Neural crest cell (in vitro differentiated cells): Measurements from ENCODE around the gene PIAS1. TPM values are rescaled to one million over a fixed set of nuclear protein-coding genes. Genes with fewer than 3 reads are reported as not detected.
A peak's percentile ranks its signal among the peaks of the same experiment; 100 is the strongest.

Experiments used
- DNase-seq: peaks from one replicate; pipeline ENCODE4 v3.0.0; 2021; ENCODE audit warnings: low read depth, mixed read lengths, low spot score
- H3K27ac Mint-ChIP-seq: one replicate; pipeline ENCODE4 v1.8.0; 2021; ENCODE audit warnings: mild to moderate bottlenecking, mixed read lengths; ENCODE audit not compliant: unreplicated experiment
- H3K27me3 Mint-ChIP-seq: 2 replicates; pipeline ENCODE4 v1.8.0; 2021; ENCODE audit warnings: low read depth, mild to moderate bottlenecking, mixed read lengths
- H3K36me3 Mint-ChIP-seq: 2 replicates; pipeline ENCODE4 v1.8.0; 2021; ENCODE audit warnings: low read depth, mild to moderate bottlenecking, mixed read lengths
- H3K4me1 Mint-ChIP-seq: 2 replicates; pipeline ENCODE4 v1.8.0; 2021; ENCODE audit warnings: mixed read lengths
- H3K4me3 Mint-ChIP-seq: one replicate; pipeline ENCODE4 v1.8.0; 2021; ENCODE audit warnings: mild to moderate bottlenecking, mixed read lengths
- H3K9me3 Mint-ChIP-seq: 2 replicates; pipeline ENCODE4 v1.8.0; 2021; ENCODE audit warnings: mixed read lengths
- CTCF ChIP-seq: fragments of 200-600 bp; sonication (generic); conservative IDR thresholded peaks from 2 replicates; pipeline ENCODE4 v1.5.0; 2021; ENCODE audit warnings: antibody characterized with exemption, mild to moderate bottlenecking
- total RNA-seq: library from RNA; stranded (reverse); gene quantifications from 2 replicates; pipeline ENCODE4 v1.2.1, GENCODE V29; 2021

PIAS1 gene
- total RNA-seq, 1 donor from 2014 or later = 41.3 TPM

GRCh38 chr15:68150187-68150586, 96.1 kb downstream of the PIAS1 start:
- H3K9me3 Mint-ChIP-seq = no peaks in the 10 kb centered on the region
- peaks cover 6% of the 10 kb centered on the region for H3K36me3 Mint-ChIP-seq
- no peaks in the 10 kb centered on the region for H3K27me3 Mint-ChIP-seq
- DNase-seq = no peak
- H3K4me1 Mint-ChIP-seq = peaks cover 16% of the 10 kb centered on the region
- no peak overlapping the region for H3K4me3 Mint-ChIP-seq
- no peak for TF ChIP-seq CTCF
- no peak overlapping the region for H3K27ac Mint-ChIP-seq

- H3K36me3 Mint-ChIP-seq = peaks cover 3% of the 10 kb centered on the region
- H3K27me3 Mint-ChIP-seq = no peaks in the 10 kb centered on the region
- no peak overlapping the region for H3K27ac Mint-ChIP-seq
- no peak for TF ChIP-seq CTCF
- no peaks in the 10 kb centered on the region for H3K9me3 Mint-ChIP-seq
- peaks cover 16% of the 10 kb centered on the region for H3K4me1 Mint-ChIP-seq
- H3K4me3 Mint-ChIP-seq = no peak overlapping the region
- no peak for DNase-seq
These were observed 97.2 kb downstream of the PIAS1 start for GRCh38 chr15:68151277-68151676.

- no peak overlapping the region for H3K27ac Mint-ChIP-seq
- no peak overlapping the region for H3K4me3 Mint-ChIP-seq
These were observed 98.2 kb downstream of the PIAS1 start for GRCh38 chr15:68152342-68152741.

GRCh38 chr15:68154923-68155559, 100.9 kb downstream of the PIAS1 start:
- Mint-ChIP-seq H3K27me3 (no peaks in the 10 kb centered on the region), H3K4me3 (no peak overlapping the region), H3K27ac (no peak overlapping the region), H3K4me1 (peaks cover 11% of the 10 kb centered on the region), H3K9me3 (no peaks in the 10 kb centered on the region), H3K36me3 (peaks cover 1% of the 10 kb centered on the region)
- DNase-seq = peak; percentile 43
- peak; percentile 87 for TF ChIP-seq CTCF

More at GRCh38 chr15:68152342-68152741, 98.2 kb downstream of the PIAS1 start:
- TF ChIP-seq CTCF = no peak
- Mint-ChIP-seq H3K36me3 (no peaks in the 10 kb centered on the region), H3K9me3 (no peaks in the 10 kb centered on the region), H3K4me1 (peaks cover 16% of the 10 kb centered on the region), H3K27me3 (no peaks in the 10 kb centered on the region)
- DNase-seq = no peak

- Mint-ChIP-seq H3K36me3 (peaks cover 15% of the 10 kb centered on the region), H3K27me3 (no peaks in the 10 kb centered on the region), H3K4me1 (peaks cover 11% of the 10 kb centered on the region), H3K27ac (no peak overlapping the region), H3K4me3 (no peak overlapping the region), H3K9me3 (peaks cover 8% of the 10 kb centered on the region)
- DNase-seq = no peak
- TF ChIP-seq CTCF = no peak
These were observed 103.0 kb downstream of the PIAS1 start for GRCh38 chr15:68157074-68157473.
